Panc1 (cell line): ENCODE data around the gene UFSP2. TPM values are rescaled to one million over a fixed set of nuclear protein-coding genes. Genes with fewer than 3 reads are reported as not detected.

Experiments
- ATAC-seq: fragments of 200-7000 bp; cut with Tn5 transposase; 2 replicates; pipeline ENCODE4 v1.9.1; 2020; ENCODE audit warnings: mild to moderate bottlenecking, moderate library complexity
- BruUV-seq: library from RNA; stranded (reverse); fragments of 400-500 nt; replicated peaks from 2 replicates; lab custom pipeline; 2021; lab: Mats Ljungman, UMichigan
- CTCF ChIA-PET: fragments of 300-600 bp; sonication (Branson Sonifier 250); formaldehyde crosslinking; loops from one replicate; lab custom pipeline; 2022; ENCODE audit warnings: antibody characterized with exemption; lab: Charles Lee
- POLR2A ChIA-PET: fragments of 300-600 bp; sonication (Branson Sonifier 250); formaldehyde crosslinking; loops from one replicate; lab custom pipeline; 2022; ENCODE audit warnings: antibody characterized with exemption; lab: Charles Lee
- DNase-seq: peaks from one replicate; pipeline ENCODE4 v3.0.0-alpha.2; 2010; ENCODE audit warnings: low read depth, low spot score
- H3K27ac ChIP-seq: 2 replicates; pipeline ENCODE4 v1.5.1; 2011; ENCODE audit warnings: mild to moderate bottlenecking, low read length, inconsistent platforms
- H3K27me3 ChIP-seq: fragments of 200-500 bp; sonication (Bioruptor generic); 2 replicates; pipeline ENCODE4 v1.6.0; 2014; ENCODE audit warnings: low read length, inconsistent platforms; ENCODE audit not compliant: control insufficient read depth, insufficient read depth
- H3K36me3 ChIP-seq: fragments of 200-500 bp; sonication (Bioruptor generic); 2 replicates; pipeline ENCODE4 v1.5.1; 2014; ENCODE audit warnings: inconsistent platforms, mild to moderate bottlenecking, low read length, moderate library complexity; ENCODE audit not compliant: control insufficient read depth, insufficient read depth
- H3K4me1 ChIP-seq: 2 replicates; pipeline ENCODE4 v1.5.1; 2011; ENCODE audit warnings: inconsistent platforms, mild to moderate bottlenecking, low read length, moderate library complexity; ENCODE audit not compliant: control insufficient read depth, insufficient read depth
- H3K4me3 ChIP-seq, 2 experiments: 2 replicates each; pipeline ENCODE4 v1.5.1; 2011 to 2012; ENCODE audit warnings: low read depth in 2 of 2, low read length in 2 of 2, mild to moderate bottlenecking in 2 of 2, inconsistent platforms in 1 of 2, moderate library complexity in 1 of 2
- H3K9me3 ChIP-seq: fragments of 200-500 bp; sonication (Bioruptor generic); 2 replicates; pipeline ENCODE4 v1.5.1; 2014; ENCODE audit warnings: low read depth, mild to moderate bottlenecking, inconsistent platforms, low read length, moderate library complexity; ENCODE audit not compliant: control insufficient read depth, insufficient read depth
- POLR2AphosphoS5 ChIP-seq: IDR thresholded peaks from 2 replicates; pipeline ENCODE4 v1.6.1; 2012; ENCODE audit warnings: mild to moderate bottlenecking, low read depth, low read length, moderate library complexity
- REST ChIP-seq, 2 experiments: IDR thresholded peaks; 2 replicates each; pipeline ENCODE4 v1.6.1; 2011 to 2012; ENCODE audit warnings: low read depth in 2 of 2, control low read depth in 1 of 2, low read length in 1 of 2, mild to moderate bottlenecking in 1 of 2, moderate library complexity in 1 of 2; ENCODE audit not compliant: insufficient read depth in 1 of 2
- SIN3A ChIP-seq: IDR thresholded peaks from 2 replicates; pipeline ENCODE4 v1.6.1; 2012; ENCODE audit warnings: low read depth, mild to moderate bottlenecking, low read length, moderate library complexity, borderline replicate concordance; ENCODE audit not compliant: insufficient read depth
- TCF7L2 ChIP-seq: IDR thresholded peaks from 2 replicates; pipeline ENCODE4 v1.6.1; 2011; ENCODE audit warnings: mild to moderate bottlenecking, low read depth, low read length, inconsistent platforms
- in situ Hi-C: cut with HindIII; loops from 2 replicates; pipeline ENCODE4 v1.10.0; 2016; ENCODE audit warnings: low sequenced_read_pairs, low pct_unique_long_range_greater_than_20kb
- intact Hi-C: fragments of 100-400 bp; cut with micrococcal nuclease; formaldehyde crosslinking; loops from one replicate; pipeline ENCODE4 v1.10.0; 2022; ENCODE audit not compliant: unreplicated experiment
- total RNA-seq: library from RNA; stranded (reverse); gene quantifications from one replicate; pipeline ENCODE4 v1.2.1, GENCODE V29; 2021; ENCODE audit not compliant: unreplicated experiment
- TF ChIP-seq, protein P1 (sequence below): fragments of 450-650 bp; IDR thresholded peaks from 2 replicates; pipeline ENCODE4 v1.5.1; 2017; ENCODE audit warnings: mild to moderate bottlenecking

UFSP2 gene
- total RNA-seq, 1 experiment from 2014 or later = 17.0 TPM

DNA sequence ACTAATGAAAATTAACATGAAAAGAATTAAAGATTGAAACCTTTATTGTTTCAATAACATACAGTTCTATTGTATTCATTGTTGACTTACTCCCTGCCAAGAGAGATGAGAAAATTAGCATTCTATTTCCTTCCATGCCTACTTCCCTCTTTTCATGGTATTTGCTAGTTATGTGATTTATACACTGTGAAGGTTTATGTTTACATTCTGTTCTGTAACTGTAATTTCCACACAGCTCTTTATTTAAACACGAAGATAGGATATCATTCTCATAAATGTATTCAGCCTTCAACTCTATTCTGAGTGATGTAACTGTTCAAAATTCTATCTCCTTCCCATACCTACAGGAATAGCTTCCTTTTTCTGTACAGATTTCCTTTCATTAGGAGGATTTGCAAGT is 39.1 kb upstream of the UFSP2 start:
- intact Hi-C loops = no loop called here
- DNase-seq = no peak
- ATAC-seq = no peak
- Histone ChIP-seq H3K27ac (no peak overlapping the region), H3K4me3 (no peak overlapping the region), H3K9me3 (no peaks in the 10 kb centered on the region), H3K4me1 (no peaks in the 10 kb centered on the region), H3K36me3 (no peaks in the 10 kb centered on the region), H3K27me3 (peaks cover 7% of the 10 kb centered on the region)
- CTCF ChIA-PET = no interaction called here
- in situ Hi-C loops = no loop called here
- POLR2A ChIA-PET = no interaction called here
- TF ChIP-seq, protein P1, sequence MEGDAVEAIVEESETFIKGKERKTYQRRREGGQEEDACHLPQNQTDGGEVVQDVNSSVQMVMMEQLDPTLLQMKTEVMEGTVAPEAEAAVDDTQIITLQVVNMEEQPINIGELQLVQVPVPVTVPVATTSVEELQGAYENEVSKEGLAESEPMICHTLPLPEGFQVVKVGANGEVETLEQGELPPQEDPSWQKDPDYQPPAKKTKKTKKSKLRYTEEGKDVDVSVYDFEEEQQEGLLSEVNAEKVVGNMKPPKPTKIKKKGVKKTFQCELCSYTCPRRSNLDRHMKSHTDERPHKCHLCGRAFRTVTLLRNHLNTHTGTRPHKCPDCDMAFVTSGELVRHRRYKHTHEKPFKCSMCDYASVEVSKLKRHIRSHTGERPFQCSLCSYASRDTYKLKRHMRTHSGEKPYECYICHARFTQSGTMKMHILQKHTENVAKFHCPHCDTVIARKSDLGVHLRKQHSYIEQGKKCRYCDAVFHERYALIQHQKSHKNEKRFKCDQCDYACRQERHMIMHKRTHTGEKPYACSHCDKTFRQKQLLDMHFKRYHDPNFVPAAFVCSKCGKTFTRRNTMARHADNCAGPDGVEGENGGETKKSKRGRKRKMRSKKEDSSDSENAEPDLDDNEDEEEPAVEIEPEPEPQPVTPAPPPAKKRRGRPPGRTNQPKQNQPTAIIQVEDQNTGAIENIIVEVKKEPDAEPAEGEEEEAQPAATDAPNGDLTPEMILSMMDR = no peak
- TF ChIP-seq REST (IDR thresholded peaks at IDR 0.05; ENCODE audit: insufficient read depth in 1 of 2, low read depth in 2 of 2, low read length in 1 of 2) (no peak), POLR2AphosphoS5 (no peak), SIN3A (no peak), TCF7L2 (no peak)
- no TSS peak for BruUV-seq

DNA sequence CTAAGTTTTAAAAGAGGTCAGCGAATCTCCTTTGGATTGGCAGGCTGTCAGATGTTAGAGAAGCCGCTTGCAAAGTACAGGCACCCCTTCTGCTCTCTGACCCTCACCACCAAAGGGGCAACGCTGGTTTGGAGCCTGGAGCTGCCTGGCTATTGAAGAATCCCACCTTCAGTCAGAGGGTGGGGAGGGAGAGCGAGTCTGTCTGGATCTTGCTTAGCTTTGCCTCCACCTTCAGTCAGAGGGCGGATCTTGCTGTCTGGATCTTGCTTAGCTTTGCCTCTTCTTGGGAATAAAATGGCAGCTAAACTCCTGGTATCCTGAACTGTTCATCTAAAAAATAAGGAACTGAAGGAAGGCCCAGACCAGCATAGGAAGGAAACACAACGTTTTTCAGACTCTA is 38.4 kb upstream of the UFSP2 start:
- in situ Hi-C loops (no loop called here), intact Hi-C loops (no loop called here)
- ChIA-PET POLR2A (interaction anchor here (0.6 kb wide), 1 partner anchor 566 kb away, joined by 4 read pairs; no protein-coding TSS in a partner anchor), CTCF (no interaction called here)
- no peaks in the 10 kb centered on the region for H3K9me3 ChIP-seq
- no peak for ATAC-seq
- DNase-seq = no peak
- BruUV-seq = no TSS peak
- H3K36me3 ChIP-seq = no peaks in the 10 kb centered on the region
- TF ChIP-seq, protein P1 = no peak
- TF ChIP-seq TCF7L2 (no peak), SIN3A (no peak), REST (IDR thresholded peaks at IDR 0.05; ENCODE audit: insufficient read depth in 1 of 2, low read depth in 2 of 2, low read length in 1 of 2) (no peak), POLR2AphosphoS5 (no peak)
- H3K4me3 ChIP-seq = no peak overlapping the region
- H3K27ac ChIP-seq = no peak overlapping the region
- no peaks in the 10 kb centered on the region for H3K4me1 ChIP-seq
- H3K27me3 ChIP-seq = peaks cover 8% of the 10 kb centered on the region
